ENCODE measurements around the gene SLC39A11. TPM values are rescaled to one million over a fixed set of nuclear protein-coding genes. Genes with fewer than 3 reads are reported as not detected.

Gene SLC39A11
- total and polyA plus RNA-seq, 2 of the 13 experiments (the other 11 are each of a cell fraction or from before 2014, with no cell fraction given) = 17.2 to 31.5 TPM

- in situ Hi-C loops (cut with HindIII; ENCODE audit: extremely low pct_ligation_motif_present, low pct_unique_long_range_greater_than_20kb) = no loop called here
- ChIA-PET POLR2A (interaction anchor here (1.0 to 1.3 kb wide), 2 partner anchors 13 to 52 kb away, joined by 3 read pairs; no protein-coding TSS in a partner anchor), CTCF (ENCODE audit: low intra/inter-chr PET ratio, low total read pairs) (no interaction called here)
- WGBS (ENCODE audit: low lambda C conversion rate) = 84% methylated on average over 3 of the region's 4 CpGs
- H2AFZ ChIP-seq (ENCODE audit: low read length) = no peak overlapping the region
- intact Hi-C loops (cut with micrococcal nuclease; ENCODE audit: unreplicated experiment) = no loop called here
- no peak overlapping the region for H3K4me2 ChIP-seq (ENCODE audit: low read depth, low read length)
- DNase-seq (ENCODE audit: low spot score) (no peak), FAIRE-seq (no peak), ATAC-seq (no peak)
- no peaks in the 10 kb centered on the region for H3K9me3 ChIP-seq (ENCODE audit: low read length)
- no TSS peak for BruUV-seq (replicated peaks)
- no peaks in the 10 kb centered on the region for H4K20me1 ChIP-seq (ENCODE audit: insufficient read depth, low read length)
- H3K4me1 ChIP-seq (ENCODE audit: insufficient read depth, low read length) = peaks cover 5% of the 10 kb centered on the region
- H3K79me2 ChIP-seq (ENCODE audit: insufficient read depth, low read length) = no peaks in the 10 kb centered on the region
- TF ChIP-seq ZNF569 (CRISPR knock-in tag; IDR thresholded peaks at IDR 0.05; ENCODE audit: borderline replicate concordance) = no peak
- no peak for TF ChIP-seq ZBTB2 (CRISPR knock-in tag; IDR thresholded peaks at IDR 0.05; ENCODE audit: low read depth)
- TF ChIP-seq EZH2 (conservative IDR thresholded peaks at IDR 0.05; ENCODE audit: low read depth, low read length) = no peak
- no peak for TF ChIP-seq ZNF124 (CRISPR knock-in tag; IDR thresholded peaks at IDR 0.05)
- no peak for TF ChIP-seq AHDC1 (CRISPR knock-in tag; IDR thresholded peaks at IDR 0.05; ENCODE audit: borderline replicate concordance)
- no peak for TF ChIP-seq ZNF260 (CRISPR knock-in tag; IDR thresholded peaks at IDR 0.05; ENCODE audit: borderline replicate concordance, low read depth)
- TF ChIP-seq ZBTB25 (CRISPR knock-in tag; IDR thresholded peaks at IDR 0.05) = no peak
- TF ChIP-seq SALL1 (CRISPR knock-in tag; IDR thresholded peaks at IDR 0.05) = no peak
- TF ChIP-seq TSC22D2 (CRISPR knock-in tag; IDR thresholded peaks at IDR 0.05; ENCODE audit: borderline replicate concordance) = no peak
- no peak for TF ChIP-seq TFDP2 (CRISPR knock-in tag; IDR thresholded peaks at IDR 0.05)
- TF ChIP-seq ADNP (CRISPR knock-in tag; IDR thresholded peaks at IDR 0.05) = no peak
- no peak for TF ChIP-seq CHD2 (IDR thresholded peaks at IDR 0.05; ENCODE audit: low read depth, low read length)
- no peak for TF ChIP-seq MXD4 (CRISPR knock-in tag; IDR thresholded peaks at IDR 0.05)
- H3K4me3 ChIP-seq (replicated peaks in 1 of 3; ENCODE audit: insufficient read depth in 1 of 3, low read depth in 2 of 3, low read length in 3 of 3) = no peak overlapping the region
- peaks cover 0 to 1% of the 10 kb centered on the region in 2 experiments; a peak in 1 of 5 replicates for H3K36me3 ChIP-seq (replicated peaks in 1 of 2; ENCODE audit: control insufficient read depth in 1 of 2, insufficient read depth in 2 of 2, low read length in 2 of 2)
- no peak overlapping the region for H3K27ac ChIP-seq (ENCODE audit: extremely low read length, insufficient read depth, low read length)
- no peaks in the 10 kb centered on the region for H3K27me3 ChIP-seq (ENCODE audit: control insufficient read depth in 1 of 2, insufficient read depth in 2 of 2, low read length in 2 of 2)
- H3K9ac ChIP-seq (ENCODE audit: insufficient read depth, low read depth, low read length) = no peak overlapping the region
These were observed 448.0 kb downstream of the SLC39A11 start for GRCh38 chr17:72644492-72644891.

Measured in HepG2 (cell line).